GM12874 (cell line): ENCODE measurements around the gene PRKCQ.

Experiments
- TF ChIP-seq, protein P1 (sequence below): IDR thresholded peaks from 2 replicates; pipeline ENCODE4 v1.5.1; 2011; ENCODE audit warnings: low read depth, mild to moderate bottlenecking, control low read depth, low read length, moderate library complexity; ENCODE audit not compliant: insufficient read depth

Gene PRKCQ

GRCh38 chr10:6564367-6564766 is 15.7 kb downstream of the PRKCQ start:
- TF ChIP-seq, protein P1, sequence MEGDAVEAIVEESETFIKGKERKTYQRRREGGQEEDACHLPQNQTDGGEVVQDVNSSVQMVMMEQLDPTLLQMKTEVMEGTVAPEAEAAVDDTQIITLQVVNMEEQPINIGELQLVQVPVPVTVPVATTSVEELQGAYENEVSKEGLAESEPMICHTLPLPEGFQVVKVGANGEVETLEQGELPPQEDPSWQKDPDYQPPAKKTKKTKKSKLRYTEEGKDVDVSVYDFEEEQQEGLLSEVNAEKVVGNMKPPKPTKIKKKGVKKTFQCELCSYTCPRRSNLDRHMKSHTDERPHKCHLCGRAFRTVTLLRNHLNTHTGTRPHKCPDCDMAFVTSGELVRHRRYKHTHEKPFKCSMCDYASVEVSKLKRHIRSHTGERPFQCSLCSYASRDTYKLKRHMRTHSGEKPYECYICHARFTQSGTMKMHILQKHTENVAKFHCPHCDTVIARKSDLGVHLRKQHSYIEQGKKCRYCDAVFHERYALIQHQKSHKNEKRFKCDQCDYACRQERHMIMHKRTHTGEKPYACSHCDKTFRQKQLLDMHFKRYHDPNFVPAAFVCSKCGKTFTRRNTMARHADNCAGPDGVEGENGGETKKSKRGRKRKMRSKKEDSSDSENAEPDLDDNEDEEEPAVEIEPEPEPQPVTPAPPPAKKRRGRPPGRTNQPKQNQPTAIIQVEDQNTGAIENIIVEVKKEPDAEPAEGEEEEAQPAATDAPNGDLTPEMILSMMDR = no peak

GRCh38 chr10:6563731-6564130 is 16.3 kb downstream of the PRKCQ start:
- TF ChIP-seq, protein P1 = no peak

DNA sequence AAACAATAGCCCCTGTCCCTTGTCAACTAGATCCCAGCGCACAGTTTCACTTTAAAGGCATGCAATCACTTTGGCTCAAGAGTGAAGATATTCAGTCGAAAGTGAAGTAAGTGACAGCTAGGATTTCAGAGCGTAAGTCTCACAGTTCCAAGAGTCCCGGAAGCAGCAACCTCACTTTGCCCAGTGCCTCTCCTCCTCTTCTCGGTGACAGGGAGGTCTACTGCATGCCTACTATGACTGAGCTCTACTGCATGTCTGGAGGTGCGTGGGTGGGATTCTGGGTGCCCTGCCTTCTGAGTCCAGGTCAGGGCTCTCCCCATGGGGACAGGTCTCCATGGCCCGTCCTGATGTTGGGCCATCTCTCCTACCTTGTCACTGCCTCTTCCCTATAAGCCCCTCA is 17.0 kb downstream of the PRKCQ start:
- TF ChIP-seq, protein P1 = no peak

GRCh38 chr10:6562221-6562620 is 17.9 kb downstream of the PRKCQ start:
- TF ChIP-seq, protein P1 = no peak

GRCh38 chr10:6561552-6561951 is 18.5 kb downstream of the PRKCQ start:
- TF ChIP-seq, protein P1 = no peak

DNA sequence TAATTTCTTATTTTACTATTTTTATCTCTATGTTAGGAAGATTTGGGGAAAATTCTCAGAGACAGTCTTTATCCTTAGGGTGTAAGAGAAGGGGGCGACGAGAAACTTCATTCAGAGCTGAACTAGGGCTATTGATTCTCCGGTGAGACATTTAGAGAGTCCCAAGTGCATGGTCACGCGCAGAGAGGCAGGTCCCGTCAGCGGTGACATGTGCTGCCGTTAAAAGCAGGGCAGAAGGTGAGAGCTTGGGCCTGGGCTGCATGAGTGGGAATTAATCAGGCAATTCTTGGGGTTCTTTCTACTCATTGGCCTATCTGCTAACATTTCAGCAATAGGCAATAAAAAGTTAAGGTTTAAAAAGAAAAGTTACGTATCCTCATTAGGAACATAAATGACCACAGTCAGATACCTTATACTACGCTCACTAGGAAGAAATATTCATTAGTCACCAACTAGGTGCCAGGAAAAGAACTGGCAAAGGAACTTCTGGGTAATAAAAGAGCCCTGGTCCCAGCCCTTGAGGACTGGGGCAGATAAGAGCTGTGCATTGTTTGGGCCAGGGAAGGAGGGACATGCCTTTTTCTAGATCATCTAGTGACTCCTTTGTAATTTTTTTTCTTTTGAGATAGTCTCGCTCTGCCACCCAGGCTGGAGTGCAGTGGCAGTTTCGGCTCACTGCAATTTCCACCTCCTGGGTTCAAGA is 21.2 kb downstream of the PRKCQ start:
- TF ChIP-seq, protein P1 = no peak

DNA sequence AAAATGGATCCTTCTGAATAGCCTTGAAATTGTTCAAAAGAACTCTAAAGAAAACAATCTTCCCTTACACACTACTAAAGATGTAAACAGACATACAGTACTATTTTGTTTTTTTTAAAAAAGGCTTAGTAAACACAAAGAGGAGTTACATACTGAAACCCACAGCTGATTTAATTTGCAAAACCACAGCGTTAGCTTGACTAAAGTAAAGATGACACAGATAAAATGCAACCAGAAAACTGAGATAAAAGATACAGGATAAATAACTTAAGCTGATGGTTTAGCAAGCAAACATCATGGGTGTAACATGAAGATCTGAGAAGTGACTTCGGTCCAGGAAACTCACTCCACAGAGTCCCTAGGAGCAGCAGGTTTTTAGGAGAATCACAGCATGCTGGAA is 21.8 kb downstream of the PRKCQ start:
- TF ChIP-seq, protein P1 = no peak
